ENCODE results near the gene ZNF284.

Gene ZNF284
- 0.67 to 5.9 (median 2.9) reads per million in 9 experiments for total RNA-seq

DNA sequence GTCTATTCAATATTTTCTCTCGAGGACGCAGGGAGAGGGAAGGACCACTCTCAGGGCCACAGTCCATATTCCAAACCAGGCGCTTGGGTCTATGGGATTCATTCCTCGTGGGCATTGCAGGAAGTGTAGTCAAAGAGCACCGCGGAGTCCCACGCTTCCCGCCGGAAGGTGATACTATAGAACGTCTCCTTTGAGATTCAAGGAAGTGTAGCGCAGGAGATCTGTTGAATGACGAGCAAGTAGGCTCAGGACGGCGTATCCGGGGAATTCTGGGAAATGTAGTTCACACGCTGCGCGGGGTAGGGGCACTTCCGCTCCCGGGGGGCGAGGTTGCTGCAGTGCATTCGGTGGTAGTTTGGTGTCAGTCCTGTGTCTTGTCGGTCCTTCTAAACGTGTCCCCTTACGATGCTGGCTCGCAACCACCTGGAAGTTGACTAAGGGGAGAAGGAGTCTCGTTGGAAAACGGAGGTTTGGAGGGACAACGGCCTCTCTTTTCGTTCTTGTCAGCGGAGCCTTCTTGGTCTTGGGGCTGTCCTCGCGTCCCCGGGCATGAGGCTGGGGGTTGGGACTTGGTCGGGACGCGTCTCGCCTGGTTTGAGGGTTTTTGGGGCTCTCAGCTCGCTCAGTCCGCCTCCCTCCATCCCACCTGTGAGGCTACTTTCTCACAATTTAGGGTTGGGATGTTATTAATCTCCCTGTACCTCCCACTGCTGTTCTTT, at the start of gene ZNF284:
TSS of gene ZNF284 (plus strand) at position 336 of the 719 bp plus-strand sequence. CDS start 4,231 bp downstream, outside the sequence.
- ATAC-seq (replicated peaks), result peak; percentile 99
- Mint-ChIP-seq H3K9me3 (peaks cover 0 to 21% of the 10 kb centered on the region in 2 donors), H3K4me1 (ENCODE audit: low read depth in 2 of 2) (peaks cover 19 to 22% of the 10 kb centered on the region in 2 donors), H3K27ac (peak within 1 kb of the TSS; percentile 85 to 91), H3K36me3 (ENCODE audit: insufficient read depth) (peaks cover 8% of the 10 kb centered on the region), H3K27me3 (peaks cover 0 to under 1% of the 10 kb centered on the region in 2 donors), H3K4me3 (peak within 1 kb of the TSS; percentile 90 to 91)
- DNase-seq, result peak; percentile 64 to 77 (median 72)

DNA sequence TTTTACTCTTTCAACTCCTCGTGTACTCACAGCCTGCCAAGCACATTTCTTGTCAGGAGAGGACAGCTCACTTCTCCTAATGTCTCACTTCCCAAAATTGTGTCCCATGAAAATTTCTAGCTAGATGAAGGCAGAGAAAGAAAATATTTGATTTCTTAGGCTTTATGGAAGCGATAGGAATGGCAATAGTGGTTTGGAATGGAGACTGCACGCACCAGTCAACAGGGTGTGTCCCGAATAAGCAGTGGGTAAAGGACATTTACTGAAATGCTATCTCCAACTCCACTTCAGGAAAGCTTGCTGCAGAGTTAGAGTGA, 47.1 kb upstream of the ZNF284 start:
- H3K36me3 Mint-ChIP-seq (ENCODE audit: insufficient read depth), result peaks cover 9% of the 10 kb centered on the region
- peak overlapping the region; percentile 95 to 97 for H3K27ac Mint-ChIP-seq
- DNase-seq (no peak), ATAC-seq (replicated peaks) (no peak)
- H3K4me3 Mint-ChIP-seq, result peak overlapping the region; percentile 96 to 99
- H3K27me3 Mint-ChIP-seq, result peaks cover 10 to 11% of the 10 kb centered on the region in 2 donors
- peaks cover 14 to 26% of the 10 kb centered on the region in 2 donors for H3K9me3 Mint-ChIP-seq
- peaks cover 19 to 21% of the 10 kb centered on the region in 2 donors for H3K4me1 Mint-ChIP-seq (ENCODE audit: low read depth in 2 of 2)

DNA sequence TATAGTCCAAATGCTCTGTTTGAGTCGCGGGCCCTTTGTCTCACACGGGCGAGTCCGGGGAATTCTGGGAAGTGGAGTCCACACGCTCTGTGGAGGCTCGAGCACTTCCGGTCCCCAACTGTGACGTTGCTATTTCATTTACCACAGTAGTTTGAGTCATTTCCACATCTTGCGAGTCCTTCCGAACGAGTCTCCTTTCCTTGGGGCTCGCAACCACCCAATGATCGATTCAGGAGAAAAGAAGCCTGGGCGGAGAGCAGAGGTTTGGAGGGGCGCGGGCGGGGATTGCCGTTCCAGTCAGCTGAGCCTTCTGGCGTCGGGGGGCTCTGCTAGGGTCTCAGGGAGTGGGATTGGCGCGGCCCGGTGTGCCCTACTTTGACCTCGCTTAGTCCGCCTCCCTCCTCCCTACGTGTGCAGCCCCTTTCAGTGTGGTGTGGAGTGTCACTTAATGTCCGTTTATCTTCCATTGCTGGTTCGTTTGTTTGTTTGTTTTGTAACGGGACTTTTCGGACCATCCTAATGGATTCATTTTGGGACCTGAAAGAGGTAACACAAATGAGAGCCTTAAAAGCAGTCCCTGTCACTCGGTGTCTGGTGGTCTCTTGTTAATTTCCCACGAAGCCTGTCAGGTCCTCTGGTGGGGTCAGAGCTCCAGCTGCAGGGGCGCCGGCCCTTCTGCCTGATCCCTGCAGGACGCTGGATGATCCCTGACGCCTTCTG, 46.6 kb upstream of the ZNF284 start, which contains the start of gene ZNF222:
TSS of gene ZNF222 (plus strand) at position 163 of the 720 bp plus-strand sequence. CDS start at position 221, 58 bp downstream.
- Mint-ChIP-seq H3K9me3 (peaks cover 15 to 26% of the 10 kb centered on the region in 2 donors), H3K36me3 (ENCODE audit: insufficient read depth) (peaks cover 13% of the 10 kb centered on the region)

DNA sequence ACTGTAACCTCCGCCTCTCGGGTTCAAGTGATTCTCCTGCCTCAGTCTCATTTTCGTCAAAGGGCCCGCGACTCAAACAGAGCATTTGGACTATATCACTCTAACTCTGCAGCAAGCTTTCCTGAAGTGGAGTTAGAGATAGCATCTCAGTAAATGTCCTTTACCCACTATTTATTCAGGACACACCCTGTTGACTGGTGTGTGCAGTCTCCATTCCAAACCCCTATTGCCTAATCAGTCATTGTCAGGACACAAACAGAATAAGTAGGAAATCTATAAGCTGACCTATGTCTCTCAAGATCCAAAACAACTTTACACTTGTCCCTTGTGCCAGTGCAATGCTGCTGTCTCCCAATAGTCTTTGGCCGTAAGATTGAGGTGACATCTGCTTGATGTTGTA, 45.3 kb upstream of the ZNF284 start:
- Mint-ChIP-seq H3K4me1 (ENCODE audit: low read depth in 2 of 2) (peaks cover 19 to 21% of the 10 kb centered on the region in 2 donors), H3K36me3 (ENCODE audit: insufficient read depth) (peaks cover 16% of the 10 kb centered on the region), H3K27ac (no peak overlapping the region), H3K27me3 (peaks cover 2% of the 10 kb centered on the region in 2 donors), H3K9me3 (peaks cover 15 to 26% of the 10 kb centered on the region in 2 donors), H3K4me3 (peak overlapping the region in 1 of 2 donors; percentile 96)
- ATAC-seq (replicated peaks) (no peak), DNase-seq (no peak)

More for the DNA sequence above, 46.6 kb upstream of the ZNF284 start, which contains the start of gene ZNF222:
- H3K4me1 Mint-ChIP-seq (ENCODE audit: low read depth in 2 of 2), result peaks cover 19 to 21% of the 10 kb centered on the region in 2 donors
- ATAC-seq (replicated peaks), result peak; percentile 100
- peak within 1 kb of the TSS; percentile 96 to 99 for H3K4me3 Mint-ChIP-seq
- H3K27me3 Mint-ChIP-seq, result peaks cover 10 to 11% of the 10 kb centered on the region in 2 donors
- H3K27ac Mint-ChIP-seq, result peak within 1 kb of the TSS; percentile 95 to 97
- peak; percentile 56 to 70 (median 61) for DNase-seq

DNA sequence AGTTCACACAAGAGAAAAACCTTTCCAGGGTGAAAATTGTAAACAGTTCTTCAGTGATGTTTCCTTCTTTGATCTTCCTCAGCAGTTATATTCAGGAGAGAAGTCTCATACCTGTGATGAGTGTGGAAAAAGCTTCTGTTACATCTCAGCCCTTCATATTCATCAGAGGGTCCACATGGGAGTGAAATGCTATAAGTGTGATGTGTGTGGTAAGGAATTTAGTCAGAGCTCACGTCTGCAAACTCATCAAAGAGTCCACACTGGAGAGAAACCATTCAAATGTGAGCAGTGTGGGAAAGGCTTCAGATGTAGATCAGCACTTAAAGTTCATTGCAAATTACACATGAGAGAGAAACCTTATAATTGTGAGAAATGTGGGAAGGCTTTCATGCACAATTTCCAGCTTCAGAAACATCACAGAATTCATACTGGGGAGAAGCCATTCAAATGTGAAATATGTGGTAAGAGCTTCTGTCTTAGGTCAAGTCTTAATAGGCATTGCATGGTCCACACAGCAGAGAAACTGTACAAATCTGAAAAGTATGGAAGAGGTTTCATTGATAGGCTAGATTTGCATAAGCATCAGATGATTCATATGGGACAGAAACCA, 39.9 kb upstream of the ZNF284 start:
- ATAC-seq (replicated peaks), result no peak
- no peaks in the 10 kb centered on the region for H3K27me3 Mint-ChIP-seq
- H3K9me3 Mint-ChIP-seq, result peaks cover 23 to 35% of the 10 kb centered on the region in 2 donors
- peaks cover 2 to 4% of the 10 kb centered on the region in 2 donors for H3K4me1 Mint-ChIP-seq (ENCODE audit: low read depth in 2 of 2)
- peaks cover 22% of the 10 kb centered on the region for H3K36me3 Mint-ChIP-seq (ENCODE audit: insufficient read depth)
- DNase-seq, result no peak
- no peak overlapping the region for H3K4me3 Mint-ChIP-seq
- H3K27ac Mint-ChIP-seq, result no peak overlapping the region

DNA sequence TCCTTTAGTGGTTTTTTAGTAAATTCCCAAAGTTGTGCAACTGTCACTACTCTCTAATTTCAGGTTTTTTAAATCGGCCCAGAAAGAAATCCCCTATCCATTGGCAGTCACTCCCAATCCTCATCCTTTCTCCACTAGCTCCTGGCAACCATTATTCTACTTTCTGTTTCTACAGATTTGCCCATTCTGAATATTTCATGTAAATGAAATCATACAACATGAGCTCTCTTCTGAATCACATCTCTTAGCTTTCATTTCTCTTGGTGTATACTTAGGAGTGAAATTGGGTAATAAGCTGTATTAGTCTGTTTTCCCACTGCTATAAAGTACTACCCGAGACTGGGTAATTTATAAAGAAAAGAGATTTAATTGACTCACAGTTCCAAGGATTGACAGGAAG, 29.8 kb upstream of the ZNF284 start:
- no peak overlapping the region for H3K27ac Mint-ChIP-seq
- peaks cover 11 to 32% of the 10 kb centered on the region in 2 donors for H3K9me3 Mint-ChIP-seq
- no peaks in the 10 kb centered on the region for H3K36me3 Mint-ChIP-seq (ENCODE audit: insufficient read depth)
- H3K4me1 Mint-ChIP-seq (ENCODE audit: low read depth in 2 of 2), result no peaks in the 10 kb centered on the region
- H3K4me3 Mint-ChIP-seq, result no peak overlapping the region
- ATAC-seq (replicated peaks) (no peak), DNase-seq (no peak)
- peaks cover 7 to 12% of the 10 kb centered on the region in 2 donors for H3K27me3 Mint-ChIP-seq

DNA sequence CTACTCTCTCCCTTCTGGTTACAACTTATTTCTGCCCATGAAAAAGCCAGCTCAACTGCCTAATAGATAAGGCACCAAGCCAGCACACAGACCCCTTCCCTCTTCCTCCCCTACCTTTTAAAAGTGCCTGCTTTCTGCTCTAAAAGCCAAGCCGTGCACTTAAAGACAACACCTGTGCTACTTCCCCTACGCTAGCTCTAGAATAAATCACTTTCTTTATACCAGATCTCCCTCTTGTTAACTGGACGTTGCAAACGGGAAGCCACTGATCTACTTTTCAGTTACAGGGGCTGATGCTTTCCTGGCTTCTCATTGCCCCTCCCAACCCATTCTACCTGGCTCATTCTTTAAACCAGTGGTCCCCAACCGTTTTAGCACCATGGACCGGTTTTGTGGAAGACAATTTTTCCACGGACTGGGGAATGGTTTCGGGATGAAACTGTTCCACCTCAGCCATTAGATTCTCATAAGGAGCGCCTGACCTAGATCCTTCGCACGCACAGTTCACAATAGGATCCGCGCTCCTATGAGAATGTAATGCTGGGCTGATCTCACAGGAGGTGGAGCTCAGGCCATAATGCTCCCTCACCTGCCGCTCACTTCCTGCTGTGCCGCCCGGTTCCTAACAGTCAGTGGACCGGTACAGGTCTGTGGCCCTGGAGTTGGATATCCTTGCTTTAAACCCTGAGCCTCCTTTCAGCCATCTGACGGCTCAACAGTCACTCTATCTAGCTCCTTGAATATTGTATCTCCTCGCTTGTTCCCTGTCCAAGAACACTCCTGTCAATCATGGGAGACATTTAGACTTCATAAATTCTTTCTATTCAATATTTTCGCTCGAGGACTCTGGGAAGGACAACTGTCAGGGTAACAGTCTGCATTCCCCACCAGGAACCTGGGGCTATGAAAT, 21.0 kb upstream of the ZNF284 start:
- H3K4me1 Mint-ChIP-seq (ENCODE audit: low read depth in 2 of 2), result peaks cover 6 to 13% of the 10 kb centered on the region in 2 donors
- H3K36me3 Mint-ChIP-seq (ENCODE audit: insufficient read depth), result peaks cover 2% of the 10 kb centered on the region
- DNase-seq (no peak), ATAC-seq (replicated peaks) (peak; percentile 54)
- peak overlapping the region in 1 of 2 donors; percentile 65 for H3K27ac Mint-ChIP-seq
- peaks cover 8 to 22% of the 10 kb centered on the region in 2 donors for H3K9me3 Mint-ChIP-seq
- peaks cover 48 to 49% of the 10 kb centered on the region in 2 donors for H3K27me3 Mint-ChIP-seq
- peak overlapping the region; percentile 79 to 87 for H3K4me3 Mint-ChIP-seq

DNA sequence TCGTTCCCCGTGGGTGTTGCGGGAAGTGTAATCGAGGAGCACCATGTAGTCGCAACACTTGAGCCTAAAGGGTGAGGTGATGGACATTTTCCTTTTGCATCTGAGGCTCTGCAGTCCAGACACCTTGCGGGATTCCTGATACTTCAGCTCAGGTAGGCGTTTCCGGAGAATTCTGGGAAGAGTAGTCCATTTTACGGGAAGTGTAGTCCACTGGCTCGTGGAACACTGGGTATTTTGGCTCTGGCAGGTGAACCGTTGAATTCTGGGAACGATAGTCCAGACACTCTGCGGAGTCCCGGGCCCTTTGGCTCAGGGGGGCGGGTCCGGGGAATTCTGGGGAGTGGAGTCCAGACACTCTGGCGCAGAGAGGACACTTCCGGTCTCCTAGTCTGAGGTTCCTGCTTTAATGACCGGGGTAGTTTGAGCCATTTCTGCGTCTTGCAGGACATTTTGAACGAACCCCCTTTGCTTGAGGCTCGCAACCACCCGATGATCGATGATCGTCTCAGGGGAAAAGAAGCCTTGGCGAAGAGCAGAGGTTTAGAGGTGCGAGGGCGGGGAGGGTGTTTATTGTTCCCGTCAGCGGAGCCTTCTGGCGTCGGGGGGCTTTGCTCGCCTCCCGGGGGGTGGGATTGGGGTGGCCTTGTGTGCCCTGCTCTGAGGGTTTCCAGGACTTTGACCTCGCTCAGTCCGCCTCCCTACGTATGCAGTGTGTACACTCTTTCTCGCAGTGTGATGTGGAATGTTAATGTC, 20.1 kb upstream of the ZNF284 start, which contains the start of gene ZNF223:
TSS of gene ZNF223 (plus strand) at position 387 of the 753 bp plus-strand sequence. CDS start 3,141 bp downstream, outside the sequence.
- ATAC-seq (replicated peaks) (peak; percentile 81), DNase-seq (peak in 2 of 3 experiments; percentile 15 to 16)
- H3K36me3 Mint-ChIP-seq (ENCODE audit: insufficient read depth), result peaks cover 5% of the 10 kb centered on the region
- H3K9me3 Mint-ChIP-seq, result peaks cover 8 to 22% of the 10 kb centered on the region in 2 donors
- H3K4me3 Mint-ChIP-seq, result peak within 1 kb of the TSS; percentile 79 to 87
- peak within 1 kb of the TSS; percentile 25 to 65 for H3K27ac Mint-ChIP-seq
- peaks cover 48 to 49% of the 10 kb centered on the region in 2 donors for H3K27me3 Mint-ChIP-seq
- peaks cover 6 to 13% of the 10 kb centered on the region in 2 donors for H3K4me1 Mint-ChIP-seq (ENCODE audit: low read depth in 2 of 2)

DNA sequence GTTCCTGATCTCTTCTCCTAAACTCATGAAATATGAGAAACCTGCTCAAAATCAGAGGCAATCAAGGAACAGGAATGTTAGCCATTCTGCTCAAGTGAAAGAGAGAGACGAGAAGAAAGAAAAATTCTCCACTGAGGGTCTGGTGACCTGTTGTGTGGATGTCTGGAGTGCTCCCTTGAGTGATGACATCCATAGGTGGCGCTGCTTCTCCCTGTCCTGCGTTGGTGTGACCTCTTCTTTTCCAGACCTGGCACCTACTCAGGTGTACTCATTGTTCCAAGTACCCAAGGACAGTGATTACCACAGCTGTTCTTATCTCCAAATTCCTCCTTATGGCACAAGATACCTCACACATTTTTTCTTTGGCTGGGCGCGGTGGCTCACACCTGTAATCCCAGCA, 16.1 kb upstream of the ZNF284 start:
- Mint-ChIP-seq H3K27me3 (peaks cover 20% of the 10 kb centered on the region in 2 donors), H3K4me1 (ENCODE audit: low read depth in 2 of 2) (peaks cover 6 to 12% of the 10 kb centered on the region in 2 donors), H3K36me3 (ENCODE audit: insufficient read depth) (peaks cover 5% of the 10 kb centered on the region), H3K9me3 (peaks cover 7 to 9% of the 10 kb centered on the region in 2 donors), H3K4me3 (no peak overlapping the region), H3K27ac (no peak overlapping the region)
- no peak for ATAC-seq (replicated peaks)
- DNase-seq, result no peak

DNA sequence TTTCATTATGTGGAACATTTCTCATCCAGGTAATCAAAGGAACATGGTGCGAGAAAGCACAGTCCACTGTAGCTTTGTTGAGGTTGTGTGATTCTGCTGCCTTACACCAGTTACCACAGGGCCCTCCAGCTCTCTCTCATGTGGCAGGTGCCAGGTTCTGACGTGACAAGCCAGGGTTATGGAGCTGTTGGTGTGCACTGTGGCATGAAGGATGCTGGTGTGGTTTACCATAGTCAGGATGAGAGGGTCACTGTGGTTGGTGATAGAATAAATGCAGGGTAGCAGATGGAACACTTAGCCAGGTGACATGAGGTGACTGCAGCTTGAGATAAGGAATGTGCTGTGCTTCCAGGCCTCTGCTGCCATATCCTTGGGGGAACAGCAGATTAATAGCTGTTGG, 12.7 kb upstream of the ZNF284 start:
- no peak for DNase-seq
- Mint-ChIP-seq H3K9me3 (peaks cover 0 to 9% of the 10 kb centered on the region in 2 donors), H3K4me3 (no peak overlapping the region), H3K27ac (no peak overlapping the region), H3K36me3 (ENCODE audit: insufficient read depth) (peaks cover 8% of the 10 kb centered on the region), H3K4me1 (ENCODE audit: low read depth in 2 of 2) (no peaks in the 10 kb centered on the region), H3K27me3 (peaks cover 0 to 4% of the 10 kb centered on the region in 2 donors)
- ATAC-seq (replicated peaks), result no peak

DNA sequence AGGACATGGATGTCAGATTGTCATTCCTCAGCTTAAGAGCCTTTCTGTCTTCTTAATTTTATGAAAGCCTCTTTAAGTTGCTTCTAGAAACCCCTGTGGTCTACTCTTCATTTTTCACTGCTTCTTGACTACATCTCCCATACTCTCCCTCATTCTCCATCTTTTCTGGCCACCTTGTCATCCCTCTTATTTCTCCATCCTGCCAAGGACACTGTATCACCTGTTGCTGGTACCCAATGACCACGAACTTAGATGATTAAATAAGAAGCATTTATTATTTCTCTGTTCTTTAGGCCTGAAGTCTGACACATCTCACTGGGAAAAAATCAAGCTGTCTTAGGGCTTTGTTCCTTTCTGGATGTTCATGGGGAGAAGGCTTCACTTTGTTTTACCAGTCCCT, 10.9 kb upstream of the ZNF284 start:
- ATAC-seq (replicated peaks) (no peak), DNase-seq (no peak)
- Mint-ChIP-seq H3K4me1 (ENCODE audit: low read depth in 2 of 2) (no peaks in the 10 kb centered on the region), H3K27ac (no peak overlapping the region), H3K27me3 (peaks cover 0 to under 1% of the 10 kb centered on the region in 2 donors), H3K9me3 (peaks cover 0 to 11% of the 10 kb centered on the region in 2 donors), H3K36me3 (ENCODE audit: insufficient read depth) (peaks cover 8% of the 10 kb centered on the region), H3K4me3 (no peak overlapping the region)

DNA sequence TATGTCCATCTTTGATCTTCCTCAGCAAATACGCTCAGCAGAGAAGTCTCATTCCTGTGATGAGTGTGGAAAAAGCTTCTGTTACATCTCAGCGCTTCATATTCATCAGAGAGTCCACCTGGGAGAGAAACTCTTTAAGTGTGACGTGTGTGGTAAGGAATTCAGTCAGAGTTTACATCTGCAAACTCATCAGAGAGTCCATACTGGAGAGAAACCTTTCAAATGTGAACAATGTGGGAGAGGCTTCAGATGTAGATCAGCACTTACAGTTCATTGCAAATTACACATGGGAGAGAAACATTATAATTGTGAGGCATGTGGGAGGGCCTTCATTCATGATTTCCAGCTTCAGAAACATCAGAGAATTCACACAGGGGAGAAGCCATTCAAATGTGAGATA, 5.7 kb upstream of the ZNF284 start:
- Mint-ChIP-seq H3K9me3 (peaks cover 8 to 29% of the 10 kb centered on the region in 2 donors), H3K27ac (no peak overlapping the region), H3K36me3 (ENCODE audit: insufficient read depth) (peaks cover 5% of the 10 kb centered on the region), H3K4me3 (no peak overlapping the region), H3K4me1 (ENCODE audit: low read depth in 2 of 2) (peaks cover under 1 to 1% of the 10 kb centered on the region in 2 donors), H3K27me3 (peaks cover 7 to 11% of the 10 kb centered on the region in 2 donors)
- no peak for DNase-seq
- no peak for ATAC-seq (replicated peaks)

All from effector memory CD8-positive, alpha-beta T cell (primary cell).